Large intestine (tissue), 1 donor: ENCODE data around the gene IPO4. TPM values are rescaled to one million over a fixed set of nuclear protein-coding genes. Genes with fewer than 3 reads are reported as not detected.

ENCODE experiments used
- polyA plus RNA-seq: library from polyadenylated mRNA; unstranded; fragments of 120-200 nt; gene quantifications from one replicate; pipeline ENCODE4 v1.2.1, GENCODE V29; 2013

The IPO4 gene
- polyA plus RNA-seq, 1 donor = 22.5 TPM

Other genes starting within 250 kb of the IPO4 start
- 48.7 TPM for gene DHRS4, start 235.0 kb downstream of the IPO4 start, polyA plus RNA-seq
- gene DHRS4L2, start 199.9 kb downstream of the IPO4 start, polyA plus RNA-seq = 29.1 TPM
- 2.4 TPM for gene CARMIL3, start 136.8 kb downstream of the IPO4 start, polyA plus RNA-seq
- 0.31 TPM for gene CPNE6, start 117.3 kb downstream of the IPO4 start, polyA plus RNA-seq
- 177 TPM for gene PCK2, start 94.5 kb downstream of the IPO4 start, polyA plus RNA-seq
- 98.9 TPM for gene DCAF11, start 74.0 kb downstream of the IPO4 start, polyA plus RNA-seq
- gene NRL, start 73.9 kb downstream of the IPO4 start, polyA plus RNA-seq = 1.6 TPM
- gene FITM1, start 58.2 kb downstream of the IPO4 start, polyA plus RNA-seq = 2.8 TPM
- 324 TPM for gene PSME1, start 52.6 kb downstream of the IPO4 start, polyA plus RNA-seq
- gene EMC9, start 47.2 kb downstream of the IPO4 start, polyA plus RNA-seq = 33.9 TPM
- 243 TPM for gene PSME2, start 42.2 kb downstream of the IPO4 start, polyA plus RNA-seq
- gene RNF31, start 41.3 kb downstream of the IPO4 start, polyA plus RNA-seq = 39.1 TPM
- 104 TPM for gene IRF9, start 27.6 kb downstream of the IPO4 start, polyA plus RNA-seq
- gene REC8, start 16.7 kb downstream of the IPO4 start, polyA plus RNA-seq = 201 TPM
- gene TM9SF1, start 6.6 kb upstream of the IPO4 start, polyA plus RNA-seq = 50.9 TPM
- 8.1 TPM for gene TSSK4, start 16.9 kb upstream of the IPO4 start, polyA plus RNA-seq
- gene CHMP4A, start 24.7 kb upstream of the IPO4 start, polyA plus RNA-seq = 92.5 TPM
- gene MDP1, start 27.2 kb upstream of the IPO4 start, polyA plus RNA-seq = 21.8 TPM
- 194 TPM for gene NEDD8, start 43.6 kb upstream of the IPO4 start, polyA plus RNA-seq
- 85.9 TPM for gene GMPR2, start 44.1 kb upstream of the IPO4 start, polyA plus RNA-seq
- 35.4 TPM for gene TINF2, start 53.8 kb upstream of the IPO4 start, polyA plus RNA-seq
- gene TGM1, start 74.4 kb upstream of the IPO4 start, polyA plus RNA-seq = 8.6 TPM
- gene RABGGTA, start 82.8 kb upstream of the IPO4 start, polyA plus RNA-seq = 29.0 TPM
- gene DHRS1, start 111.0 kb upstream of the IPO4 start, polyA plus RNA-seq = 81.3 TPM
- gene NOP9, start 111.0 kb upstream of the IPO4 start, polyA plus RNA-seq = 20.9 TPM
- gene CIDEB, start 119.2 kb upstream of the IPO4 start, polyA plus RNA-seq = 105 TPM
- gene LTB4R2, start 121.3 kb upstream of the IPO4 start, polyA plus RNA-seq = 6.0 TPM
- gene LTB4R, start 122.7 kb upstream of the IPO4 start, polyA plus RNA-seq = 7.2 TPM
- 10.5 TPM for gene ADCY4, start 146.3 kb upstream of the IPO4 start, polyA plus RNA-seq
- gene RIPK3, start 151.2 kb upstream of the IPO4 start, polyA plus RNA-seq = 14.8 TPM
- gene NFATC4, start 179.4 kb upstream of the IPO4 start, polyA plus RNA-seq = 40.9 TPM
- 54.4 TPM for gene NYNRIN, start 210.2 kb upstream of the IPO4 start, polyA plus RNA-seq
- gene CBLN3, start 240.9 kb upstream of the IPO4 start, polyA plus RNA-seq = 5.6 TPM
- 73.5 TPM for gene KHNYN, start 241.1 kb upstream of the IPO4 start, polyA plus RNA-seq